GM19239 (cell line): ENCODE data around the gene TTC31.
"Not testable (repeated sequence)": the region's sequence is repeated elsewhere in the genome, so short reads cannot be mapped to it uniquely, and the experiment has no call there.

Source experiments
- DNase-seq: peaks from one replicate; pipeline ENCODE4 v3.0.0; 2011; ENCODE audit warnings: low spot score; ENCODE audit not compliant: insufficient read length
- FAIRE-seq: peaks from 2 replicates; lab custom pipeline; 2011; peaks lifted over from hg19 to GRCh38; lab: Jason Lieb, UNC

The TTC31 gene

DNA sequence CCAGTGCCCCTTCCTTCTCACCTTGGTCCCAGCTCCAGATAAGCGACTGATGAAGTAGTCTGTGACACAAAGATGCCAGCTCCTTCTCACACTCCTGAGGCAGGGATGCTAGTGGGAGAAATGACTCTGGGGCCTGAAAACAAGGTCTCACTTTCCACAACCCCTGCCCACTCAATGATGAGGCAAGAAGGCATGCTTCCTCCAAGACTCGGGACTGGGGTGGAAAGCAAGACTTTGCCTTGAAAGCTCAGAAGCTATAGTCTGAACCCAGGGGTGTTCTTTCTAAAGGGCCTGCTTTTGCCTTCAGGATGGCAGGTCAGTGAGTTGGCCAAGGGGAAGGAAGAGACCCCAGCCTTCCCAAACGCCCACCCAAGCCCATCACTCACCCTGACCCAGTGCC is 1.4 kb upstream of the TTC31 start:
- DNase-seq = no peak
- no peak for FAIRE-seq

DNA sequence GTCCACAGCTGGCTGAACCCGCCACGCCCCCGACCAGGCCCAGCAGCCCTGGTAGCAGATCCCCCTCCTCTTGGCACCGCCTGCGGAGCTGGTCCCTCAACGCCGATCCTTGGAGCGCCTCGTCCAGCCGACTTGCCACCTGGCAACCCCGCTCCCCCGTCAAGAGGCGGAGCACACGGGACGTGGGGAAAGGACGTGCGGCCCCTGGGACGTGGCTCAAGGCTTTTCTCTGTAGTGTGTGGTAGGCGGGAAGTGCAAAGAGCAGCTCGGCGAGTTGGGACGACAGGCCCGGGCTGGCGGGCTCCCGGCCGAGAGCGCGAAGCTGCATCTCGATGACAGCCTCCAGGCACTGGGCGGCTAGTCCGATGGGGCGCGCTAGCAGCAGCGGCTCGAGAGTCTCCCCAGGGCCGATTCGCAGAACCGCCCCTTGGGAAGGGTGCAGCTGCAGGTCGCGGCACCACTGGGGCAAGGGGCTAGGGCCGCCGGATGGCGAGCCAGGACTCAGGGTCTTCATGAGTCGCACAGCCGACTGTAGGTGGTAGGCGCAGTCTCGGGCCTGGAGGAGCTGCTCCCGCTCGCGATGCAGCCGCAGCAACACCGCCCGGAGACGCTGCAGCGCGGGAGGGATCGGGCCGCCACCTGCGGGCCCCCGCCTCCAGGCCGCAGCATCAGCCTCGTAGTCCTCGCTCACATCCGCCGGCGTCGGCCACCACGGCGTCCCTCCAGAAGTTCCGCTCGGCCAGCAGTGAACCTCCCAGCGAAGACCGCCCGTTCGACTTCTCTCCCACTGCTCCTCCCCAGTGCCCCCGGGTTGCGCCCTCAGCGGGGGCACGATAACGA is 700 bp upstream of the TTC31 start:
- FAIRE-seq = no peak
- DNase-seq = no peak

DNA sequence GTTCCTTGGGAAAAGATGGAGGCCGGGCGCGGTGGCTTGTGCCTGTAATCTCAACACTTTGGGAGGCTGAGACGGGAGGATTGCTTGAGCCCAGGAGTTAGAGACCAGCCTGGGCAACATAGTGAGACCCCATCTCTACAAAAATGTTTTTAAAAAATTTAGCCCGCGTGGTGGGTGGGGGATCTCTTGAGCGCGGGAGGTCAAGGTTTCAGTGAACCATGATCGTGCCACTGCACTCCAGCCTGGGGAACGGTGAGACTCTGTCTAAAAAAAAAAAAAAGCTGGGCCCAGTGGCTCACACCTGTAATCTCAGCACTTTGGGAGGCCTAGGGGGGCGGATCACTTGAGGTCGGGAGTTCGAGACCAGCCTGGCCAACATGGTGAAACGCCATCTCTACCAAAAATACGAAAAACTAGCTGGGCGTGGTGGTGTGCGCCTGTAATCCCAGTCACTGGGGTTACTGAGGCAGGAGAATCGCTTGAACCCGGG is 839 bp downstream of the TTC31 start:
- FAIRE-seq, DNase-seq: not testable (repeated sequence)

DNA sequence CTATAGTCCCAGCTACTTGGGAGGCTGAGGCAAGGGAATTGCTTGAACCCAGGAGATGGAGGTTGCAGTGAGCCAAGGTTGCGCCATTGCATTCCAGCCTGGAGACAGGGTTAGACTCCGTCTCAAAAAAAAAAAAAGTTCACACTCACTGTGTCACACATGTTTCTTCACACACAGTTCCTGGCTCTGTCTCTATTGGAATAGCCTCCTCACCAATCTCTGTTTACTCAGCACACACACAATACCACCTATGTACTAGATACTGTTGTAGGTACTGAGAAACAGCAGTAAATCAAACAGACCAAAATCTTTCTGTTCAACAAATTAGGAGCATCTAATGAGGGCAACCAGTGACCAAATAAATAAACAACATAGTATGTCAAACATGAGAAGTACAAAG is 3.3 kb downstream of the TTC31 start:
- no peak for DNase-seq
- no peak for FAIRE-seq

DNA sequence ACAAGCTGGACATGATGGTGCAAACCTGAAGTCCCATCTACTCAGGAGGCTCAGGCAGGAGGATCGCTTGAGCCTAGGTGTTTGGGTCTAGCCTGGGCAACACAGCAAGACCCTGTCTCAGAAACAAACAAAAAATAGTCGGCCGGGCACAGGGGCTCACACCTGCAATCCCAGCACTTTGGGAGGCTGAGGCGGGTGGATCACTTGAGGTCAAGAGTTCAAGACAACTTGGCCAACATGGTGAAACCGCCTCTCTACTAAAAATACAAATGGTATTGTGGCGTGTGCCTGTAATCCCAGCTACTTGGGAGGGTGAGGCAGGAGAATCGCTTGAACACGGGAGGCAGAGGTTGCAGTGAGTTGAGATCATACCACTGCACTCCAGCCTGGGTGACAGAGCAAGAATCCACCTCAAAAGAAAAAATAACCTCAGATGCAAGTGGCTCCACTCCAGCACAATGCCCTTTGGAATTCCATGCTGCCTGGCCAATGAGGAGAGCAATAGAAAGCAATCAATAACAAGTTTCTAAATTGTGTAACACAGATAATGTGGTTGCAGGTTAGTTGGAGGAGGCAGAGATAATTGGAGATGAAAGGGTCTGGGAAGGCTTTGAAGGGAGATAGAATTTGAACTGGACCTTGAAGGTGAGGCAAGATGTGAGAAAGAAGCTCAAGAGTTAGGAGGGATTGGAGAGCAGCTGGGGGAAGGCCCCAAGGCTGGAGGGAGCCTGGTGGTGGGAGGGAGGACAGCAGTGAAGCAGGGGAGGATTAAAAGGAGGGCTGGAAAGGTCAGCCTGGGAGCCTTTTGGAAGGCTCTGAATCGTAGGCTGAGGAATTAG is 6.0 kb downstream of the TTC31 start:
- FAIRE-seq (no peak), DNase-seq (no peak)

DNA sequence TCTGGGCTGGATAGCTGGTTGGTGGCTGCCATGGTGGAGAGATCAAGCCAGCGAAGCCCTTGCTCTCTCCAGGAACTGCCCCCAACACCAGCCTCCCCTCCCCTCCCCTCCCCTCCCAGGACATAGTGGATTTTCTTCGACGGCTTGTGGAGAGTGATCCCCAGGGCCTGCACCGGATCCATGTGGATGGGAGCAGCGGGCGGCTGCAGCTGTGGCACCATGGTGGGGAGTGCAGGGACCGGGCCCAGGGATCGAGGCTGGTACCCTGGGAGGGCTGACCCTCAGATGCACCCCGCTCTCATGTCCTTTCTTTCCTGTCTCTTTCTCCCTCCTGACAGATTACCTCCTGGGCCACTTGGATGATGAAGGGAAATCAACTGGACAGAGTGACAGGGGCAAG is 7.0 kb downstream of the TTC31 start:
- no peak for DNase-seq

DNA sequence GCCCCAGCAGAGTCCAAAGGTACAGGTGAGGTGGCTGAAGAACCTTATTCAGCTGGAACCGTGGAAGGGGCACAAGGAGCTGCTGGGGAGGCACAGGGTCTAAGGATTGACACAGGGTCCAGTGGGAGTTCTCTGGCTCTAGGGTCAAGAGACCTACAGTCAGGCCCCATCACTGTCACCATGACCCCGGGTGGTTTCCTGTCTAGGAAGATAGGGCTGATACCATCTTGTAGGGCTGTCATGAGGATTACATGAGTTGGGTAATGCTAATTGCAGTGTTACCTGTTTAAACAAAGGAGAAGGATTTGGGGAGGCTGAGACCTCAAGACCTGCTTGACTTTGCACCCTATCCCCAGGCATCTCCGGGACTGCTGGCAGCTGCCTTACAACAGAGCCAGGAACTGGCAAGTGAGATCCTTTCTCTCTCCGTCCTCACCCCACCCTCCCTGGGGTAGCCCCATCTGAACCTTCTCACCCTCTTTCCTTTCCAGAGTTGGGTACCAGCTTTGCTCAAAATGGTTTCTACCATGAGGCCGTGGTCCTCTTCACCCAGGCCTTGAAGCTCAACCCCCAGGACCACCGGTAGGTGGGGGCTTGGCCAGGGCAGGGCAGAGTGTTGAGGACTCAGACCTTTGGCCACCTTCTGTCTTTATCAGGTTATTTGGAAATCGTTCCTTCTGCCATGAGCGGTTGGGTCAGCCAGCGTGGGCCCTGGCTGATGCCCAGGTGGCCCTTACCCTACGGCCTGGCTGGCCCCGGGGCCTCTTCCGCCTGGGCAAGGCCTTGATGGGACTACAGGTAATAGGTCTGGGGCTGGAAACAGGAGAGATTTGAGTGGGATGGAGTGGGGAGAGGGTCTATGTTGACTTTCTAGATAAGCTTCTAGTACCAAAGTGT is 9.0 kb downstream of the TTC31 start:
- FAIRE-seq = no peak
- no peak for DNase-seq

More for the DNA sequence above, 7.0 kb downstream of the TTC31 start:
- FAIRE-seq = no peak

DNA sequence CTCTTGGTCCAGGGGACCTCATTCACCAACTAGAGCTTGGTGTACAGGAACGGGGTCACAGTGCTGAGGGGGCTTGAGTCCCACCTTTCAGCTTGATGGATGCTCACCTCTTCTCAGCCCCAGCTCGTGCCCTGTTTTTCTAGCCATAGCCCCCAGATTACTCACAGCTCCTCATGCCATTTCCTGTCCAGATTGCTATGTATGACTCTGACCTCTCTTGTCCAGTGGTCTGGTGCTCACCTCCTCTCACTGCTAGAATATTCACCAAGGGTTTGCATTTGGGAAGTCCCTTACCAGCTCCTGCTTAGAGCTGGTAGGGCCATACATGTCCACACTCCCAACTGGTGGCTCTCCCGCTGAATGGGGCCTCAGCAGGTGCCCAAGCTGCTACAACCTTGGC is 10.7 kb downstream of the TTC31 start:
- no peak for FAIRE-seq

DNA sequence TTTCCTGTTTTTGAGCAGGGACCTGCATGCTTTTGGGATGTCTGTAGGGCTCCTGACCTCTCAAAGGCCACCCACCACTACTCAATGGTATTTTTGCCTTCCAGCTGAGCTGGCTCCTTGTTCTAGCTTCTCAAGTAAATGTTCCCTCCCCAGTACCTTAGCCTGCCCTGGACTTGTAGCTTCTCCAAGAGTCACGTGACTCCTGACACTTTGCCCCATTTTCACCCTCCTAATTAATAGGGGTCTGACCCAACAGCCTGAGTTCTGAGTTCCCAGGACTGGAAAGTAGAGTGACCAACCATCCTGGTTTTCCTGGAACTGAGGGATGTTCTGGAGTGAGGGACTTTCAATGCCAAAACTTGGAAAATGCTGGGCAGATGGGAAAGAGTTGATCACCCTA is 12.6 kb downstream of the TTC31 start:
- DNase-seq (no peak), FAIRE-seq (no peak)

More for the DNA sequence above, 10.7 kb downstream of the TTC31 start:
- no peak for DNase-seq

DNA sequence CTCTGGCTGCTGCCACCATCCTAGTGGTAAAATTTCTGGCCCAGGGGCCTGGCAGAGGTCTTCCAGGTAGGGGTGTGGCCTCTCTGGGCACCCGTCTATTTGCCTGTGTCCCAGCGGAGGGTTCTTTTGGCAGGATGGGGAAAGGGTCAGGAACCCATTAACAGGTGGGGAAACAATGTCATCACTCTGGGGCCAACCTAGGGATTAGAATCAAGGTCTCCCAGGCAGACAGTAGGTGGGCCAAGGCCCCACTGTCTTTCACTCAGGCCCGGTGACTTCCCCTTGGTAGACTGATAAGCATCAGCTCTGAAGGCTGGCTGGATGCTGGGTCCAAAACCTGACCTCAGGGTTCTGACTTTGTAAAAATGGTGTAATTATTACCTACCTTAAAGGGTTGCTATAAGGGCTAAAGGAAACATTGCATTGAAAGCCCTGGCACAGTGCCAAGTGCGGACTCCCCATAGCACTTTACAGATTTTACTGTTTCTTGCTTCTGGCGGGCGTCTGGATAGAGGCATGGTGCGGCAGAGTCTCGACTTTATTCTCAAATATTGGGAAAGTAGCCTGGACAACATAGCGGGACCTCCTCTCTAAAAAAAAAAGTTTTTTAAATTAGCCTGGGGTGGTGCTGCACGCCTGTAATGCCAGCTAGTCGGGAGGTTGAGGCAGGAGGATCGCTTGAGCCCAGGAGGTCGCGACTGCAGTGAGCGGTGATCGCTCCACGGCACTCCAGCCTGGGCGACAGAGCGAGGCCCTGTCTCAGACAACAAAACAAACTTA is 14.3 kb downstream of the TTC31 start:
- no peak for FAIRE-seq

DNA sequence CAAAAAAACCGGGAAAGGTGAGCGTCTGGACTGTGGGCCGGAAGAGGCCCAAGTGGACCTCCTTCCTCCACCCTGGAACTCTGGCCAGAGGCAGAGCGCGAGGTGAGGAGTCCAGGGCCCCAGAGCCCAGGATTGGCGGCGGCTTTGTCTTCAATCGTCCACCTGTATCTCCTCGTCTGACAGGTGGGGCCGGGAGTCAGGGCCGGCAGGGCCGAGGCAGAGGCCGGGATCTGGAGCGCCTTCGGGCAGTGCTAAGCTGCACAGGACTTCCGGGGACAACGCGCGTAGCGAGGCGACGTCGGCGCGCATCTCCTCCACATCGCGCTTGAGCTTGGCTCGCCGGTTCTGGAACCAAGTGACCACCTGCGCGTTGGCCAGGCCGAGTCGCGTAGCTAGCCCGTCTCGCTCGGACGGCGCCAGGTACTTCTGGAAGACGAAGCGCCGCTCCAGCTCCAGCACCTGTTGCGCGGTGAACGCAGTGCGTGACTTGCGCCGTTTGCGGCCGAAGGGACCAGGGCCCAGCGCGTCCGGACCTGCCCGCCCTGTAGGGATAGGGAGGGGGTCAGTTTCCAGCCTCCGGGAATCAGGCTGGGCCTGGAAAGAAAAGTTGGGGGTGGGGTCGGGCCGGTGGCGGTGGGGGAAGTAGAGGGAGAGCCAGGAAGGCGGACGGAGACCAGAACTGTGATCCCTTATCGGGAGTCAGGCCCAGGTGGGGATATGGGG is 15.1 kb downstream of the TTC31 start:
- DNase-seq (no peak), FAIRE-seq (peak; percentile 55)

More for the DNA sequence above, 14.3 kb downstream of the TTC31 start:
- no peak for DNase-seq

DNA sequence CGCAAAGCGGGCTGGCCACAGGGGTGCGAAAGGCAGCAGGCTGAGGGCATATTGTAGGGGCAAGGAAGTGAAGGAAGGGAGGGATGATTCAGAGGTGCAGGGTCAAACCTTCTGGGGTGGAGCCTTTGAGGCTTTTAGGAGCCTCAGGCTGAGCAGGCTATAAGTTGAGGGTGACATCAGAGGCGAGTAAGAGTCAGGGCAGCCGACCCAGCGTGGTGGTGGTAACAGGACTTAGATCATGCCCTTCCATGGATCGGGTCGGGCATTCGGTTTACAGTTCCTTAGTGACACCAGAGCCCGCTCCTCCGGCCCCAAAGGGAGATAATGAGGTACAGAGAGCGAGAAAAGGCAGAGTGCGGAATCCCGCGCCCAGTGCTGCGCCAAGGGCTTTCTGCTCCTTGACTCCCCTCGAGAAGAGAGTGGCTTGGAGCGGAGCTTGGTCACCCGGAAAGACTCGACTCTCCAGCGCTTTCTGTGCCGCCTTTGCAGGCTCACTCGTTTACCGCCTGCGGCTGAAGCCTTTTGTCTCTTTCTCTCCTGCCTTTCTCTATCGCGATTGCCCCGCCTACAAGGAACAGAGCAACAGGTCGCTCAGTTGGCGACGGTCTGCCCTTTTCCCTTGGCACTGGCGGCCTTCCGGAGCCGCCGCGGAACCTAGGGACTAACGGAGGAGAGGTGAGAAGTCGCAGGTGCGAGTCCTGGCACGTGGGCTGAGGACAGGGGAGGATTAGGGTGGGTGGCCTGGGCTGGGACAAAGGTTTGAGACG is 15.8 kb downstream of the TTC31 start:
- peak; percentile 47 for FAIRE-seq
- no peak for DNase-seq

DNA sequence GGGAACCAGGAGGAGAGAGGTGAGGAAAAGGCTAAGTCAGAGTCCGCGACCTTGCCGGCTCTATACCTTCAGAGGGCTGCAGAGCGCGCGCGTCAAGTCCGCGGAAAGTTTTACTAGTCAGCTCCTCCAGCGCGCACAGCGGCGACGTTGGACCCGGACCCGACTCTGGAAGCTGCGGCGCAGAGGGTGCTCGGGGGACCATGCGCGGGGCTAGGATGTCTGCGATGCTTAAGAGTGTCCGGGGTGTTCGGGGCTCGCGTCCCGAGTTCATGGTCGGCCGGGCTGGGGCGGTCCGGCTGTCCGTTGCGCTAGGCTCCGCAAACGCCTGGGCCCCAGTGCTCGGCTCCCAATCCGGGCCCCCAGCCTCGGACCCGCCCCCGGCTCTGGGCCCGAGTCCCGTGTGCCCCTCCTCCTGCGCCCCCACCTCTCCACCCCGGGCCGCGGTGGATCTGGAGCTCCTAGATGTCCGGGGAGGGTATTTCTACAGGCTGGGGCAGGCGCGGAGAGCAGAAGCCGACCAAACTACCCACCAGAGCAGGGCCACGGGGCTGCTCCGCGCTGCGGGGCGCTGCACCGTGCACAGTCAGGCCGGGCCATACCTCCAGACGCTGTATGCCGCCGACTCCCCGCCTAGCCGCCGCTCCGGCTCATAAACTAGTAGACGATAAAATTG is 16.5 kb downstream of the TTC31 start, which contains the start of gene LBX2:
LBX2 (minus strand) TSS at position 337 of the 673 bp plus-strand sequence; CDS start at position 271, 66 bp downstream.
- DNase-seq = no peak
- FAIRE-seq = no peak

DNA sequence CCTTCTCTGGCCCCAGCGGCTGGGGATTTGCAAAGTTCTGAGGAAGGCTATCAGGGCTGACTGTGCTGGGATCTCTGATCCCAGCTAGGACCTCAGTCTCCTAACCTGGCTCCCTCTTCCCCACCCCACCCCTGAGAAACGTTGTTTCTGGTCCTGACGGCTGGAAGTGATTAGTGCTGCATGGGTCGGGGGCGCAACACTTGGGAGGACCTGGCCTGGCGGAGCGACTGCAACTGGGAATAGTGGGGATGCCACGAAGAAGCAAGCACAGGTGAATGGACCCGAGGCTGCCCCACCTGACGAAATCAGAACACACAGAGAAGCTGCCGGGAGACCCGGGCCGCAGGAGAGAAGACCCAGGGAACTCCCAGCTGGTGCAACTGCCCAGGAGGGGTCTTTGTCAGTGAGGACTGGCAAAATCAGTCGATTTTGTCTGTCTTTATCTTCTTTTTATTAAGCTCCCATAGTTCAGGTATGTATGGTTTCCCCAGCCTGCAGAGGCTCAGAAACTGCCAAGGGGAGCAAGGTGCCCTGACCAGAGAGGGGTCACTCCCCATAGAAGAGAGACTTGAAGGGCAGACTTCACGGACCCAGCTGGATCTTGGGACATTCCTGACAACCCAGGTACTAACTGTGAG is 17.2 kb downstream of the TTC31 start:
- no peak for DNase-seq
- no peak for FAIRE-seq

DNA sequence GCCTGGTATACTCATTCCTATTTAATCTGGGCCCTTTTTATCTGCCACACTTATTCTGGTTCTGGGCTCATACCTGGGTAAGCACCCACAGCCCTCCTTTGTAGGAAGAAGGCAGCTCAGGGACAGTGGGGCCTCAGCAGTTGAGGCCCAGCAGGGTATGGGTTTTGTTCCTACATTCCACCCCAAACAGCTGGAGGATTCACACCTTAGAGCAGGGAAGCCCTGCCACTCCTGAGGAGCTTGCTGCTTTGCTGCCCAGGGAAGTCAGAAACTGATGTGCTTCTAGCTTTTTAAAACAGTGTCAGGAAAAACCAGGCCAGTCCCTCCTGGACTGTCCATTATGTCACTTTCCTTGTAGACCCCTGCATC is 17.7 kb downstream of the TTC31 start:
- DNase-seq (no peak), FAIRE-seq (no peak)

DNA sequence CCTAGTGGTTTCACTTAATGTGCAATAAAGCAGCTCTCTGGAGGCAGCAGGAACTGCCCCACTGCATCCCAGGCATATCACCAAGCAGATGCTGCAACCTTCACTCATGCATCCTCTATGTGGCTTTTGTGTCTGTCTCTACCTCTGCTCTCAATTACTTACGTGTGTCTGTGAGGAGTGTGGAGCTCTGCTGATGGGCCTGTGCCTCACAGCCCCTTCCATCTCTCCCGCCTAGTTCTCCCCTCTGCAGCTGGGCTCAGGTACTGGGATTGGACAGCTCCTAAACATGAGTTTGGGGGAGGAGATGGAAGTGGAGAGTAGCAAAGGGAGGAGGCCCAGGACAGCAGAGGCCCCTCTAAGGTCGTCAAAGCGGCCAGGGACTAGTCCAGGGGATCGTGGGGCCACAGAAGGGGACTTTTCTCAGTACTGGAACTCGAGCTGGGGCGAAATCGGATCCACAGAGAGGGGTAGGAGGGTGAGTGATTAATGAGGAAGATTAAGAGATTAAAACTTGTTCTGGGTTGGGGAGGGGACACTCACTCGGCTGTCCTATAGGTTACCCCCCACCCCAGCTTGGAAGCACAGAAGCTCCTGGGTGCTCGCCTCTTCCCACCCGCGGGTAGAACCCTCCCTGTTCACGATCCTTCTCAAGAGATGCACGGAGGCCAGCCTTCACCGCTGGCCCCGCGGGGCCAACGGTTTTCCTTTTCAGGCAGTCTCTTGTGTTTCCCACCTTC is 18.6 kb downstream of the TTC31 start:
- FAIRE-seq = no peak
- no peak for DNase-seq
